Measurements from ENCODE around the gene KAZN.
"Not testable (repeated sequence)": the region's sequence is repeated elsewhere in the genome, so short reads cannot be mapped to it uniquely, and the experiment has no call there.

Gene KAZN

GRCh38 chr1:15132965-15133364, 534.5 kb downstream of the KAZN start:
- no peak for DNase-seq (ENCODE audit: low spot score in 2 of 2)
- no peak for ATAC-seq
- Mint-ChIP-seq H3K27ac (no peak overlapping the region), H3K4me3 (no peak overlapping the region), H3K4me1 (no peaks in the 10 kb centered on the region), H3K9me3 (no peaks in the 10 kb centered on the region), H3K36me3 (no peaks in the 10 kb centered on the region)

- H3K27ac Mint-ChIP-seq: no peak overlapping the region
- no peaks in the 10 kb centered on the region for H3K36me3 Mint-ChIP-seq
- no peaks in the 10 kb centered on the region for H3K4me1 Mint-ChIP-seq
- no peaks in the 10 kb centered on the region for H3K9me3 Mint-ChIP-seq
- ATAC-seq (no peak), DNase-seq (ENCODE audit: low spot score in 2 of 2) (no peak)
- H3K4me3 Mint-ChIP-seq: no peak overlapping the region
Observed at GRCh38 chr1:15134285-15134684, 535.8 kb downstream of the KAZN start.

- H3K27ac Mint-ChIP-seq; H3K9me3 Mint-ChIP-seq; H3K4me3 Mint-ChIP-seq; H3K4me1 Mint-ChIP-seq; H3K36me3 Mint-ChIP-seq; DNase-seq (ENCODE audit: low spot score in 2 of 2); ATAC-seq: not testable (repeated sequence)
Observed at GRCh38 chr1:15135604-15136003, 537.1 kb downstream of the KAZN start.

- no peaks in the 10 kb centered on the region for H3K36me3 Mint-ChIP-seq
- no peak for DNase-seq (ENCODE audit: low spot score in 2 of 2)
- H3K4me1 Mint-ChIP-seq: no peaks in the 10 kb centered on the region
- ATAC-seq: peak; percentile 45
- no peak overlapping the region for H3K27ac Mint-ChIP-seq
- no peaks in the 10 kb centered on the region for H3K9me3 Mint-ChIP-seq
- H3K4me3 Mint-ChIP-seq: no peak overlapping the region
Observed at GRCh38 chr1:15137809-15138208, 539.3 kb downstream of the KAZN start.

- no peak overlapping the region for H3K27ac Mint-ChIP-seq
- no peak for ATAC-seq
- H3K36me3 Mint-ChIP-seq: no peaks in the 10 kb centered on the region
- no peak for DNase-seq (ENCODE audit: low spot score in 2 of 2)
- no peaks in the 10 kb centered on the region for H3K4me1 Mint-ChIP-seq
- H3K4me3 Mint-ChIP-seq: no peak overlapping the region
- H3K9me3 Mint-ChIP-seq: no peaks in the 10 kb centered on the region
Observed at GRCh38 chr1:15139654-15140350, 541.3 kb downstream of the KAZN start.

GRCh38 chr1:15141935-15142539, 543.6 kb downstream of the KAZN start:
- no peaks in the 10 kb centered on the region for H3K9me3 Mint-ChIP-seq
- H3K36me3 Mint-ChIP-seq: no peaks in the 10 kb centered on the region
- H3K27ac Mint-ChIP-seq: no peak overlapping the region
- DNase-seq (ENCODE audit: low spot score in 2 of 2) (no peak), ATAC-seq (no peak)
- no peaks in the 10 kb centered on the region for H3K4me1 Mint-ChIP-seq
- H3K4me3 Mint-ChIP-seq: no peak overlapping the region

GRCh38 chr1:15145327-15145726, 546.8 kb downstream of the KAZN start:
- no peak overlapping the region for H3K4me3 Mint-ChIP-seq
- ATAC-seq (no peak), DNase-seq (ENCODE audit: low spot score in 2 of 2) (no peak)
- H3K27ac Mint-ChIP-seq: no peak overlapping the region
- no peaks in the 10 kb centered on the region for H3K36me3 Mint-ChIP-seq
- no peaks in the 10 kb centered on the region for H3K9me3 Mint-ChIP-seq
- H3K4me1 Mint-ChIP-seq: no peaks in the 10 kb centered on the region

- DNase-seq (ENCODE audit: low spot score in 2 of 2) (no peak), ATAC-seq (peak; percentile 19)
- no peak overlapping the region for H3K4me3 Mint-ChIP-seq
- no peaks in the 10 kb centered on the region for H3K9me3 Mint-ChIP-seq
- H3K36me3 Mint-ChIP-seq: no peaks in the 10 kb centered on the region
- no peaks in the 10 kb centered on the region for H3K4me1 Mint-ChIP-seq
- H3K27ac Mint-ChIP-seq: no peak overlapping the region
Observed at GRCh38 chr1:15146142-15146680, 547.7 kb downstream of the KAZN start.

- Mint-ChIP-seq H3K4me1 (no peaks in the 10 kb centered on the region), H3K9me3 (no peaks in the 10 kb centered on the region)
- no peak for ATAC-seq
Observed at GRCh38 chr1:15146971-15147376, 548.5 kb downstream of the KAZN start.

GRCh38 chr1:15148004-15148403, 549.5 kb downstream of the KAZN start:
- no peak for ATAC-seq
- Mint-ChIP-seq H3K9me3 (no peaks in the 10 kb centered on the region), H3K36me3 (no peaks in the 10 kb centered on the region), H3K4me3 (no peak overlapping the region), H3K27ac (no peak overlapping the region), H3K4me1 (no peaks in the 10 kb centered on the region)
- DNase-seq (ENCODE audit: low spot score in 2 of 2): no peak

More at GRCh38 chr1:15146971-15147376, 548.5 kb downstream of the KAZN start:
- Mint-ChIP-seq H3K27ac (no peak overlapping the region), H3K36me3 (no peaks in the 10 kb centered on the region), H3K4me3 (no peak overlapping the region)
- DNase-seq (ENCODE audit: low spot score in 2 of 2): no peak

- H3K36me3 Mint-ChIP-seq: no peaks in the 10 kb centered on the region
- H3K4me3 Mint-ChIP-seq: no peak overlapping the region
- no peaks in the 10 kb centered on the region for H3K9me3 Mint-ChIP-seq
- H3K4me1 Mint-ChIP-seq: no peaks in the 10 kb centered on the region
- DNase-seq (ENCODE audit: low spot score in 2 of 2) (no peak), ATAC-seq (no peak)
- no peak overlapping the region for H3K27ac Mint-ChIP-seq
Observed at GRCh38 chr1:15148475-15148874, 550.0 kb downstream of the KAZN start.

GRCh38 chr1:15148941-15149340, 550.5 kb downstream of the KAZN start:
- Mint-ChIP-seq H3K36me3 (no peaks in the 10 kb centered on the region), H3K27ac (no peak overlapping the region), H3K4me3 (no peak overlapping the region), H3K9me3 (no peaks in the 10 kb centered on the region), H3K4me1 (peaks cover under 1% of the 10 kb centered on the region)
- DNase-seq (ENCODE audit: low spot score in 2 of 2) (no peak), ATAC-seq (no peak)

GRCh38 chr1:15150376-15150775, 551.9 kb downstream of the KAZN start:
- DNase-seq (ENCODE audit: low spot score in 2 of 2) (no peak), ATAC-seq (no peak)
- Mint-ChIP-seq H3K9me3 (no peaks in the 10 kb centered on the region), H3K27ac (no peak overlapping the region), H3K4me3 (no peak overlapping the region), H3K4me1 (peaks cover 6% of the 10 kb centered on the region), H3K36me3 (no peaks in the 10 kb centered on the region)

GRCh38 chr1:15151377-15151806, 552.9 kb downstream of the KAZN start:
- Mint-ChIP-seq H3K9me3 (no peaks in the 10 kb centered on the region), H3K27ac (no peak overlapping the region), H3K4me1 (peaks cover 15% of the 10 kb centered on the region), H3K36me3 (no peaks in the 10 kb centered on the region), H3K4me3 (no peak overlapping the region)
- ATAC-seq (no peak), DNase-seq (ENCODE audit: low spot score in 2 of 2) (no peak)

GRCh38 chr1:15151871-15152270, 553.4 kb downstream of the KAZN start:
- H3K4me1 Mint-ChIP-seq: peaks cover 16% of the 10 kb centered on the region
- DNase-seq (ENCODE audit: low spot score in 2 of 2): no peak
- H3K9me3 Mint-ChIP-seq: no peaks in the 10 kb centered on the region
- no peaks in the 10 kb centered on the region for H3K36me3 Mint-ChIP-seq
- peak overlapping the region; percentile 46 for H3K4me3 Mint-ChIP-seq
- H3K27ac Mint-ChIP-seq: no peak overlapping the region
- ATAC-seq: no peak
